AG09309 (cell line): Measurements from ENCODE around the gene IRAK1.

Experiments used
- DNase-seq: peaks from one replicate; pipeline ENCODE4 v3.0.0-alpha.2; 2010; ENCODE audit warnings: low read depth
- H3K4me3 ChIP-seq: 2 replicates; pipeline ENCODE4 v1.5.1; 2011; ENCODE audit warnings: mild to moderate bottlenecking, low read depth, low read length, moderate library complexity; ENCODE audit not compliant: control insufficient read depth
- CTCF ChIP-seq: IDR thresholded peaks from 2 replicates; pipeline ENCODE4 v1.5.1; 2011; ENCODE audit warnings: mild to moderate bottlenecking, low read depth, low read length, inconsistent platforms; ENCODE audit not compliant: insufficient read depth, control insufficient read depth; ENCODE audit errors: missing control alignments

The IRAK1 gene

GRCh38 chrX:154059231-154059630 lies 39.5 kb upstream of the IRAK1 start:
- H3K4me3 ChIP-seq: no peak overlapping the region

GRCh38 chrX:154058214-154058997 lies 38.7 kb upstream of the IRAK1 start:
- H3K4me3 ChIP-seq: no peak overlapping the region
- no peak for TF ChIP-seq CTCF
- no peak for DNase-seq

More at GRCh38 chrX:154059231-154059630, 39.5 kb upstream of the IRAK1 start:
- no peak for TF ChIP-seq CTCF
- DNase-seq: no peak

GRCh38 chrX:154057791-154058190 lies 38.1 kb upstream of the IRAK1 start:
- TF ChIP-seq CTCF: no peak
- H3K4me3 ChIP-seq: no peak overlapping the region
- DNase-seq: no peak

GRCh38 chrX:154056770-154057241 lies 37.1 kb upstream of the IRAK1 start:
- TF ChIP-seq CTCF: no peak
- no peak overlapping the region for H3K4me3 ChIP-seq
- no peak for DNase-seq

GRCh38 chrX:154051201-154051810 lies 31.6 kb upstream of the IRAK1 start:
- no peak overlapping the region for H3K4me3 ChIP-seq
- no peak for DNase-seq
- peak; percentile 81 for TF ChIP-seq CTCF

- H3K4me3 ChIP-seq: no peak overlapping the region
- no peak for TF ChIP-seq CTCF
- no peak for DNase-seq
Observed at GRCh38 chrX:154050113-154050495, 30.4 kb upstream of the IRAK1 start.
